ENCODE measurements around the gene SDCBP2.
"Not testable (repeated sequence)": the region's sequence is repeated elsewhere in the genome, so short reads cannot be mapped to it uniquely, and the experiment has no call there.

The SDCBP2 gene

DNA sequence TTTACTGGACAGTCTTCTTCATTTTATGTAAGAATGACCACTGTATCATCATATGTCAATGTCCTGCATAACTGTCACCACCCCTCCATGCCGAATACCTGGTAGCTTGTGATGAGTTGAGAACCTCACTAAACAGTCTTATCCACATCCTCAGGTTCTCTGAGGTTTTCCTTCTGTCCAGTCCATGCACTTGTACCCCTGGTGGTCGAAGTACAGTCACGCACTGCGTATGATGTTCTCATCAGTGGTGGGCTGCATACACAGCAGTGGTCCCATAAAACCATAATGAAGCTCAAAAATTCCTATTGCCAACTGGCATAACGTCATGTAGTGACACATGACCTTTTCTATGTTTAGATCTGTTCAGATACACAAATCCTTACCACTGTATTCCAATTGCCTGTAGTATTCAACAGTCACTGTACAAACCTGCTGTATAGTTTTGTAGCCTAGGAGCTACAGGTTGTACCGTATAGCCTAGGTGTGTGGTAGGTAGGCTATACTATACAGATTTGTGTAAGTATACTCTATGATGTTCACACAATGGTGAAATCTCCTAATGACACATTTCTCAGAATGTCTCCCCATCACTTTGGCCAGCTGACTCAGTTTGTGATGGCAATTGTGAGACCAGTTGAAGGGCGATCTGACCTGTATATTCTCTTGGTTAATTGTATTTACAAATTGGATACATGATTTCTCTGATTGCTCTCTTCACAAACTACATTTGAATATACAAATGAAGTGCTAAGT lies 31.3 kb upstream of the SDCBP2 start:
- no peak for DNase-seq (ENCODE audit: extremely low read depth in 1 of 2, low read depth in 1 of 2)

DNA sequence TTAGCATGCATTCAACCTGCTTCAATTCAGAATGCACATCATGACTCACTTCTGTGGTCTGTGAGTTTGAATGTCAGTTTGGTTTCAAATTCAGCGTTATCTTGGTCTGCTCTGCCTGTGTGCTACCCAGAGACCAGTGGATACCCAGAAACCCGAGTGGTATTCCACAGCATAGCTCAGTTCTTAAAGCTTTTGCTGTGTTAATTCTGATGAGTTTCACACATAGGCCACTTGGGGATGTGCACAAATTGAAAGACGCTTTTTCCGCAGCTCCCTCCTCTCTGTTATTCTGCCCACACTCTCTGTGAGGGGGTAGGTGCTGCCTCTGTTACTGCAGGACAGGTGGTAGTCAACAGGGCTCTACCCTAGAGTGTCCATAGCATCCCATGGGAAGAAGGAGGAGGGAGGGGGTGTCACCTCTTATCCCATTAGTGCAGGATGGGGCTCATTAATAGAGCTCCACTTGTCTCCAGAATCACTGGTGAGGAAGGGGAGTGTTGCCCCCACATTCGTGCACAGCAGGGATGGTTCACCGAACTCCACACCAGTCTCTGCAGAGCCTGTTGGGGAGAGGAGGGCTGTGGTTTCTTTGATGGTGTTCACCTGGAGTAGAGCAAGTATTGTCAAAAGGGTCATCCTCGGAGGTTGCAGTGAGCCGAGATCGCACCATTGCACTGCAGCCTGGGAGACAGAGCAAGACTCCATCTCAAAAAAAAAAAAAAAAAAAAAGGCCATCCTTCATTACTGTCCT lies 29.2 kb upstream of the SDCBP2 start:
- DNase-seq (ENCODE audit: extremely low read depth in 1 of 2, low read depth in 1 of 2), result no peak

DNA sequence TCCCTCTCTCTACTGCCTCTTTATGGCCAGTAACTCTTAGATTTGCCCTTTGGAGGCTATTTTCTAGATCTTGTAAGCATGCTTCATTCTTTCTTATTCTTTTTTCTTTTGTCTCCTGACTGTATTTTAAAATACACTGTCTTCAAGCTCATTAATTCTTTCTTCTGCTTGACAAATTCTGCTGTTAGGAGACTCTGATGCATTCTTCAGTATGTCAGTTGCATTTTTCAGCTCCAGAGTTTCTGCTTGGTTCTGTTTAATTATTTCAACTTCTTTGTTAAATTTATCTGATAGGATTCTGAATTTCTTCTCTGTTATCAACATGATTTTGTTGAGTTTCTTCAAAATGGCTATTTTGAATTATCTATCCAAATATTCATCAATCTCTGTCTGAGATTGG lies 25.0 kb upstream of the SDCBP2 start:
- no peak for DNase-seq (ENCODE audit: extremely low read depth in 1 of 2, low read depth in 1 of 2)

DNA sequence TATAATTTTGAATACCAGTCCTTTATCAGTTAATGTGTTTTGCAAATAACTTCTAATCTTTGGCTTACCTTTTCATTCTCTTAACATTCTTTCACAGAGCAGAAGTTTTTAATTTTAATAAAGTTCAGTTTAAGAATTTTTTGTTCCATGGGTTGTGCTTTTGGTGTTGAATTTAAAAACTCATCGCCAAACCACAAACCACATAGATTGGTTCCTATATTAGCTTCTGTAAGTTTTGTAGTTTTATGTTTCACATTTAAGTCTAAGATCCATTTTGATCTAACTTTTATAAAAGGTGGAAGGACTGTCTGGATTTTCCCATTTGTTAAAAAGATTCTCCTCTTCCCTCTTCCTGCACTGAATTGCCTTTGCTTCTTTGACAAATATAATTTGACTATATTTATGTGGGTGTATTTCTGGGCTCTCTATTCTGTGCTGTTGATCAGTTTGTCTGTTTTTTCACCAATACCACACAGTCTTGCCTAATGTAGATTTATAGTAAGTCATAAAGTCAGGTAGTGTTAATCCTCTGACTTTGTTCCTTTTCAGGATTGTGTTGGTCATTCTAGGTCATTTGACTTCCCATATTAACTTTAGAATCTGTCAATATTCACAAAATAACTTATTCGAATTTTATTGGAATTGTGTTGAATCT lies 17.5 kb upstream of the SDCBP2 start:
- DNase-seq (ENCODE audit: extremely low read depth in 1 of 2, low read depth in 1 of 2), result no peak

DNA sequence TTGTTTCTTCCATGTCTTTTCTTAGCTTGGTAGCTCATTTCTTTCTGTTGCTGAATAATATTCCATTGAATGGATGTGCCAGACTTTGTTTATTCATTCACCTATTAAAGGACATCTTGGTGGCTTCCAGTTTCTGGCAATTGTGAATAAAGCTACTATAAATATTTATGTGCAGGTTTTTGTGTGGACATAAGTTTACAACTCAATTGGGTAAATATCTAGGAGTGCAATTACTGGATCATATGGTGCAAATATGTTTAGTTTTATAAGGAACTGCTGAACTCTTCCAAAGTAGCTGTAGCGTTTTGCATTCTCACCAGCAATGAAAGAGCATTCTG lies 16.8 kb upstream of the SDCBP2 start:
- DNase-seq (ENCODE audit: extremely low read depth in 1 of 2, low read depth in 1 of 2), result no peak

DNA sequence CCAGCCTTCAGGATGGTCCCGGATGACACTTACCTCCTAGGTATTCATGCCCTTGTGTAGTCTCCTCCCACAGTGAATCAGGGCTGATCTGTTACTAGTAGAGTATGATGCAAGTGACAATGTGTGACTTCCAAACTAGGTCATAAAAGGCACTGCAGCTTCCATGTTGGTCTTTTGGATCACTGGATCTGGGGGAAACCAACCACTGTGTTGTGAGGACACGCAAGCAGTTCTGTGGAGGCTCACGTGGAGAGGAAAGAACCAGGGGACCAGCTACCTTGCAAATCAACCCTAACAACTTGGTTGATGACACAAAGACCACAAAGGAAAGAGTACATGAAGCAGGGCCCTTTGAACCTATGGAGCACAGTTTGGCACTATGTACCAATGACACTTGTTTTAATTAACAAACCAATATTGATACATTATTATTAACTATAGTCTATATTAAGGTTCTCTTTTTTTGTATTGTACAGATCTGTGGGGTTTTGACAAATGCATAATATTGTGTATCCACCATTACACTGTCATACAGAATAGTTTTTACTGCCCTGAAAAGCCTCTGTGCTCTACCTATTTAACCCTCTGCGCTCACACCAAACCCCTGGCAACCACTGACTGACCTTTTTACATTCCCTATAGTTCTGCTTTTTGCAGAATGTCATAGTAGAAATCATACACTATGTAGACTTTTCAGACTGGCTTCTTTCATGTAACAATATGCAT lies 16.3 kb upstream of the SDCBP2 start:
- DNase-seq (ENCODE audit: extremely low read depth in 1 of 2, low read depth in 1 of 2), result no peak

DNA sequence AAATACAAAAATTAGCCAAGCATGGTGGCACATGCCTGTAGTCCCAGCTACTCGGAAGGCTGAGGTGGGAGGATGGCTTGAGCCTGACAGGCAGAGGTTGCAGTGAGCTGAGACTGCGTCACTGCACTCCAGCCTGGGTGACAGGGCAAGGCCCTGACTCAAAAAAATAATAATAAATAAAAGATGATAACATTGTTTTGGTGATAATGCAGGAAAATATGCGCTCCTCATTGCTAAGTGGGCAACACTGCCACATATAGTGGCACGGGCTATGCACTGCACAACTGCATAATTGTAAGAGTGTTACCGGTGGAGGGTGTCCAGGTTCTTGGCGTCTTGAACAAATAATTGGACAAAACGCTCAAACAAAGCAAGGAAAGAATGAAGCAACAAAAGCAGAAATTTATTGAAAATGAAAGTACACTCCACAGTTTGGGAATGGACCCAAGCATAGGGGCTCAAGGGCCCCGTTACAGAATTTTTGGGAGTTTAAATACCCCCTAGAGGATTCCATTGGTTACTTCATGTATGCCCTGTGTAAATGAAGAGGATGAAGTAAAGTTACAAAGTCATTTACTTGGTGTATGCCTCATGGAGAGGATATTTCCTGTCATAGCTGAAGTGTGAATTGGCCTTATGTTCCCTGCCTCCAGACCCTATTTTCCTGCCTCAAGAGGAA lies 14.6 kb upstream of the SDCBP2 start:
- DNase-seq (ENCODE audit: extremely low read depth in 1 of 2, low read depth in 1 of 2), result not testable (repeated sequence)

DNA sequence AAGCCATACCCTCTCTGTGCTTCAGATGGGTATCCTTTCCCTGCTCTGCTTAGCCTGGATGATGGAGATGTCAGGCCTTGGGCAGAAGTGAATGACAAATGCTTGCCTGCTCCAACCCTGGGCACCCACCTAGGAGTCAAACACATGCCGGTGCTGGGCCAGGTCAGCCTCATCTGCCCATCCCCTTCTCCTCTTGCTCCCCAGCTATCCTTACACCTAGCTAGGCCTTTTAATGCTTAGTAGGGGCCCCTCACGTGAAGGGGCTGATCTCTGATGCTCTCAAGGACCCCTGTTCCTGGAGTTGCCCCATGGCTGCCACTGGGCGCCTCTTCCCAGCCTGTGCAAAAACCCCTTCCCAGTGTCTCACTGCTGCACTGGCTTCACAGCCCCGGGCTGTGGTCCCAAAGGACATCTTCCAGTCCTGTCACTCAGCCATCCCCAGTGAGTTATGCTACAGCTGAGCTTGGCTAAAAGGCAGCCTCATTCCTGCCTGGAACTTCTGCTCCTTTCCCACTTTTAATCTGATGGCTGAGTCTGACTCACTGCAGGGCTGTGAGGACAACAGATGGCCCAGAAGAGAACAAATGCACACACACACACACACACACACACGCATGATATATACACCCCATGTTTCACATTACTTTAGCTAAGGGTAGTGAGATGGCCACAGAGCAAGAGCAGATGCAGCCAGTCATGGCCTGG lies 12.8 kb upstream of the SDCBP2 start:
- no peak for DNase-seq (ENCODE audit: extremely low read depth in 1 of 2, low read depth in 1 of 2)

DNA sequence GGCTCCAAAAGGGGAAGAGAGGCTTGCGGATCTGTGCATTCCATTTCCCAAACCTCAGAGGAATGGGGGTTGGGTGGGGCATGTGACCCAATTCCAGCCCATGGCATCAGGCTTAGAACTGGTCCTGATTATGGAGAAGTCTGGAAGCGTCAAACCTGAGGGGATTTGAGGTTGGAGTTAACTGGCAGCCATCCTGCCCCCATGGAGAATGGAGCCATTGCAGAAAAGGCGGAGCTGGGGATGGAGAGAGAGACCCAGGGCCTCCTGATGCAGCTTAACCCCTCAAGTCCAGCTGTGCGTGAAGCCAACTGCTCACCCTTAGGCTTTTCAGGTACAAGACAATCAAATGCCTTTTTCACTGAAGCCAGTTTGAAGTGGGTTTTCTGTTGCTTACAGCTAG lies 9.9 kb upstream of the SDCBP2 start:
- no peak for DNase-seq (ENCODE audit: extremely low read depth in 1 of 2, low read depth in 1 of 2)

DNA sequence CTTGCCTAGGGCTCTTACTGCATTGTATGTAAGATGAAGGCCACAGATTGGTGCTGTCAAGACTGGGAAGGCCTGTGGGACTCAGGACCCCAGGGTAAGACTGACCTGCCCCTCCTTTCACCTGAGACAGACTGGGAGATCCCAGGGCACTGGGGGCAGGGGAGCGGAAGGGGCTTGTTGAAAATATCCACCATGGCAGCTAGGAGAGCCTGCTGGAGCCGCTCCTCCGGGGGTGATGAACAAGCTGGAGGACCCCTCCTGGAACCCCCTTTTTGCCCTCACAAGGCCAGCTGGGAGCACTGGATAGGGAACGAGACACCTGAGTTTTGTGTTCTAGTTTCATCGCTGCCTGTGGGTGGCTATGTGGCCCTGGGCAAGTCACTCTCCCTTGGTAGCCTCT lies 9.2 kb upstream of the SDCBP2 start:
- no peak for DNase-seq (ENCODE audit: extremely low read depth in 1 of 2, low read depth in 1 of 2)

DNA sequence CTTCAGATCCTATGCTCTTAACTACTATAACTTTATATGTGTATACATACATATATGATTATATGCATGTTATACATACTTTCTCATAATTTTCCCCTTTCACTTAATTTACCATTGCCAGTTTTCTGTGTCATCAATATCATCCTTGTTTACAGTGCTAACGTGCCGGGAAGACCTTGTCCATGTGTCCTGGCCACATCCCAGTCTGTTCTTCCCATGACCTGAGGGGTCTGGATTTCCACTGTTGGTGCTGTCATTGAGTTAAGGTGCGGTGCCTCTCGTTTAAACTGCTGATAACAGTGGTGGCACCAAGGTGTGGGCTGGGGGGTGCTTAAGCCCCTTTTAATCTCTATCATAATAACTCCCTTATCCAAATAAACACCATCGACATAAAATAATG lies 8.5 kb upstream of the SDCBP2 start:
- no peak for DNase-seq (ENCODE audit: extremely low read depth in 1 of 2, low read depth in 1 of 2)

DNA sequence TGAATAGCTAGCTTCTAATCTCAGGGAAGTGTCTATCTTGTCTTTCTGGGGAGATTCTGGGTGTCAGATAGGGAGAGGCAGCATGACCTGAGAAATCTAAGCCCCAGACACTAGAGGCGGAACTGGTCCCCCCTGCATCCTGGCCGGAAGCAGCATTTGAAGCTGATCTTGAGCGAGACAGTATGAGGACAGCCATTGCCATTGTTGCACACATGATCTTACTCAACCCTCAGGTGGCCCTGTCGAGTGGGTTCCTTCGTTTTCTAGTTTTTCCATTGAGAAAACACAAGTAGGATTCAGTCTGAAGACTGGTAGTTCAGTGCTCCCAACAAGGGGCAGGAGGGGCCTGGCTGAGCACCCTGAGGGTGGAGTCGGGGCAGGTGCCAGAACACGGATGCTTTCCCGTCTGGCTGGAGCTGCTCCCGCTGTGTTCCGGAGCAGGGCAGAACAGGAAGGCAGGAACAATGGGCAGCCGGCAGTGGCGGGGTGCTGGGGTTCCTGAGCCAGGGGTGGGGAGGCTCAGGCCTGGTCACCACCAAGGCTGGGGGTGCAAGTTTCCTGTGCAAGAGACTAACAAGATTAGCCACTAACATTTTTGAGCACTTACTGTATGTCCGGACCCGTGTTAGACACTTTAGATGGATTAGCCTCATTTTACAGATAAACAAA lies 7.9 kb upstream of the SDCBP2 start:
- DNase-seq (ENCODE audit: extremely low read depth in 1 of 2, low read depth in 1 of 2), result no peak

DNA sequence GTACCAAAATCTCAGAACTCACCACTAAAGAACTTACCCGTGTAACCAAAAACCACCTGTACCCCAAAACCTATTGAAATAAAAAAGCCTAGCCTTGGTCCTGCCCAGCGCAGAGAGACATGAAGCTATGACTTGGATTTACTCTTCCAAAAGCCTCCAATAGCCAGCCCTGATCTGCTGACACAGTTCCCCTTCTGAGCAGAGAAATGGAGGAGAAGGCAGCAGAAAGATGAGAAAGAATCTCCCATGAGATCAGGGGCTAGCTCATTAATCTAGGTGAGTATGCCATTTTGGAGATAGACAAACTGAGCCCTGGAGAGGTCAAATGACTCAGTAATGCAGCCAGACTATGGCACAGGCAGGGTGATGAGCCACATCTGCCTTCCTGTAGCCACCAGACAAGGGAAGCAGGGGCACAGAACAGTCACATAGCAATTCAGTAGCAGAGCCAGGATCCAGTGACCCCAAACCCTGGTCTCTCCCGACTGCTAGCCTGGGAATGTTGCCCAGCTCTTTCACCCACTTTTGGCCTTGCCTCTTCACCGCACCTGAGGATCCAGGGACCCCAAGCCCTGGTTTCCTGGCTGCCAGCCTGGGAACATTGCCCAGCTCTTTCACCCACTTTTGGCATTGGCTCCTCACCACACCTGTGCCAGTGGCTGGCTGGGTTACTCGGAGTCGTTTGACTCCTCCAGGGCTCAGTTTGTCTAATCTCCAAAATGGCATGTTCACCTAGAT lies 7.2 kb upstream of the SDCBP2 start:
- DNase-seq (ENCODE audit: extremely low read depth in 1 of 2, low read depth in 1 of 2), result no peak

DNA sequence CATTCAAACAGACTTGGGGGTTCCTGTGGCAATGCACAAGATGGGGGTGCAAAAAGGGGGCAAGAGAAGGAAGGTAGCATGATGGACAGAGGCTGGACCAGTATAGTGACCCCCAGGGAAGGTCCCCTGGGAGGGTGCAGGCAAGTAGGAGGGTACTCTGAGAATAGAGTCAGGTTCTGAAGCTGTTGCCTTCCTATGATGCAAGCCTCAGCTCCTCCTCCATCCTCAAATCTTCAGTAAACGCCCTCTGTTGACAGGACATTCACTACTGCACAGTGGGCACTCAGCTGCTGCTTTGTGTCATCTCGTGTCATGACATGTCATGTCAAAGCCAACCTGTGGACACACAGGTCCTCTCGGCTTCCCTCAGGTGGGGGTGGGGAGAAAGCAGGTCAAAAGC lies 5.8 kb upstream of the SDCBP2 start:
- DNase-seq (ENCODE audit: extremely low read depth in 1 of 2, low read depth in 1 of 2), result no peak

DNA sequence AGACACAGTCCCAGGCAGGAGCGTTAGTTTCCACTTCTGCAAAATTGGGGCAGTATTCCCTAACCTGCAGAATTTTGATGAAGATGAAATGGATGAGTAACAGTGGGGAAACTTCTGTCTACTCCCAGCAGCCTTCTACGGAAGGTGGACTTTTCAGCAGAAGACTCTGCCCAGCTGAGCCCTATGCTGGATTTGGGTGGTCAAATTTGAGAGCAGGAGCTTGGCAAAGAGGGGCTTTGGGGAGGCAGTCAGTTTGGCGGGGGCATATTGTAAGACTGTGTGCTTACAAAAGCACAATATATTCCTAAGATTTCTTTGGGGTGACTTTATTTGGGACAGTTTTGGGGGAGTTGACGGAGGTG lies 5.4 kb upstream of the SDCBP2 start:
- DNase-seq (ENCODE audit: extremely low read depth in 1 of 2, low read depth in 1 of 2), result no peak

DNA sequence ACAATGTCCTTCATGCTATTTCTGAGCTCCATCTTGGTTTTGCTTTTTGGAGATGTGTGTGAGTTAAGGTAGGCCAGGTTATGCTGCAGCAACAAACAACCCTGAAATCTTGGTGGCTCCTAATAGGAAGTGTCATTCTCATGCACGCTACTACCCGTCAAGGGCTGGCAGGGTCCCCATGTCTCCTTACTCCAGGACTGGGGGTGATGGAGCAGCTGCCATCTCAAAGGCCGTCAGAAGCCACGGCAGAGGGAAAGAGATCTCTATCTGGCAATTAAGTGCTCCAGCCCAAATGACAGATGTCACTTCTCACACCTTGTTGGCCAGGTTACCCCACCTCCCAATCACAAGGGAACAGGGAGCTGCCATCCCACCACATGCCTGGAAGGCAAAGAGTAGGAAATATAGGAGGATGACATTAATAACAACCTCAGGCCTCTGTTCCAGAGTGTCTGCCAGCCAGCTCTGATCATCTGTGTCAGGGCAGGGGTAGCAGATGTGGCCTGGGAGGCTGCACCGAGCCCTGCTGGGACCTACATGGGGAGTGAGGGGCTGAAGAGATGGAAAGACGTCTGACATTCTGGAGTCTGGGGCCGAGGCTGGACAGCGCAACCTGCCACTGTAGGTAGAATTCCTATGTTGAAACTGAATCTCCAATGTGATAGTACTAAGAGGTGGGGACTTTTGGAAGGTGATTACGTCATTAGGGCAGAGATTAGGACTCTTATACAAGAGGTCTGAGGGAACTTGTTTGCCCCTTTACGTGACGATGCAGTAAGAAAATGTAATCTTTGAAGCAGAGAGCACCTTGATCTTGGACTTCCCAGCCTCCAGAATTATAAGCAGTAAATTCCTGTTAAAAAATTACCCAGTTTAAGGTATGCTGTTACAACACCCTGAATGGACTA lies 4.8 kb upstream of the SDCBP2 start:
- no peak for DNase-seq (ENCODE audit: extremely low read depth in 1 of 2, low read depth in 1 of 2)

DNA sequence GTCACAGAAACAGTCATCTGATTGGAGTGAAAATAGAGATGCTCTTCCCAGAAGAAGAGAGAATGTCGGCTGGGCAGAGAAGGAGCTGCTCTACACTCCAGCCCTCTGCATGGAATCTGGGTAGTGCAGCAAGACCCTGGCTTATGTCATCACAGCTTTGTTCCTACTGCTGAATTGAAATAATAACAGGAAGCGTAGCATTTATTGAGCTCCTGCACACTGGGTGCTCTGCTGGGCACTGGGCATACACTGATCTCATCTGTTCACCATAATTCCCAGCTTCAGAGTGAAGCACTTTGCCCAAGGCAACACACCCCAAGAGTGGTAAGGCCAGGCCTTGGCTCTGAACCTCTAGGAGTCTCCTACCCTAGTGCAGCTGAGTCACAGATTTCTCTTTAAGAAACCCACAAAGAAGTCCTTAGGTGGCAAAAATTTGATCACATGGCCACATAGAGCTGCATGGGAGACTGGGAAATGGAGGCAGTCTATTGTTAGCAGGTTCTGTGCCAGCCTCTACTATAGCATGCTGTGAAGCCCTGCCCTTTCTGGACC lies 3.9 kb upstream of the SDCBP2 start:
- DNase-seq (ENCODE audit: extremely low read depth in 1 of 2, low read depth in 1 of 2), result no peak
